ENCODE measurements around the gene ERBIN.

The ERBIN gene

GRCh38 chr5:65978251-65978650 is 51.9 kb downstream of the ERBIN start:
- H3K18ac ChIP-seq (ENCODE audit: low read length) = no peak overlapping the region
- H3K9me3 ChIP-seq (ENCODE audit: insufficient read depth, low read depth, low read length) = no peaks in the 10 kb centered on the region
- no peak overlapping the region for H4K91ac ChIP-seq (ENCODE audit: low read depth, low read length)
- H3K27me3 ChIP-seq (ENCODE audit: insufficient read depth, low read length) = no peaks in the 10 kb centered on the region
- peaks cover 2 to 3% of the 10 kb centered on the region in 2 experiments for H3K36me3 ChIP-seq (ENCODE audit: control insufficient read depth in 1 of 2, insufficient read depth in 2 of 2, low read length in 2 of 2)
- H2BK120ac ChIP-seq (ENCODE audit: insufficient read depth, low read length, poor library complexity) = no peak overlapping the region
- H3K4me3 ChIP-seq (ENCODE audit: low read depth, low read length) = no peak overlapping the region
- no peak overlapping the region for H3K14ac ChIP-seq (ENCODE audit: low read length)
- H3K79me1 ChIP-seq (ENCODE audit: low read length) = no peaks in the 10 kb centered on the region
- H4K12ac ChIP-seq (ENCODE audit: low read depth, low read length) = no peak overlapping the region
- no peak overlapping the region for H2BK5ac ChIP-seq (ENCODE audit: low read depth, low read length, poor library complexity)
- no peak overlapping the region for H3K23ac ChIP-seq (ENCODE audit: low read length)
- DNase-seq = no peak
- no peak overlapping the region for H3K4me2 ChIP-seq (ENCODE audit: low read length)
- H3K79me2 ChIP-seq (ENCODE audit: control insufficient read depth, insufficient read depth, low read length, poor library complexity) = peaks cover 3% of the 10 kb centered on the region
- no peak overlapping the region for H2AK5ac ChIP-seq (ENCODE audit: low read length)
- no peak overlapping the region for H2BK12ac ChIP-seq (ENCODE audit: low read length)
- H2AFZ ChIP-seq (ENCODE audit: insufficient read depth, low read length, poor library complexity) = no peak overlapping the region
- no peak overlapping the region for H3K27ac ChIP-seq (ENCODE audit: low read depth, low read length)
- H4K8ac ChIP-seq (ENCODE audit: low read depth, low read length) = no peak overlapping the region
- H3K9ac ChIP-seq (ENCODE audit: low read length) = no peak overlapping the region
- no peaks in the 10 kb centered on the region for H3K4me1 ChIP-seq (ENCODE audit: control insufficient read depth in 1 of 2, insufficient read depth in 2 of 2, low read length in 2 of 2)
- H3K4ac ChIP-seq (ENCODE audit: low read depth, low read length) = no peak overlapping the region
- WGBS (ENCODE audit: extremely low coverage, insufficient coverage, insufficient read length) = no CpG with 5 or more reads among the region's 3 CpGs

DNA sequence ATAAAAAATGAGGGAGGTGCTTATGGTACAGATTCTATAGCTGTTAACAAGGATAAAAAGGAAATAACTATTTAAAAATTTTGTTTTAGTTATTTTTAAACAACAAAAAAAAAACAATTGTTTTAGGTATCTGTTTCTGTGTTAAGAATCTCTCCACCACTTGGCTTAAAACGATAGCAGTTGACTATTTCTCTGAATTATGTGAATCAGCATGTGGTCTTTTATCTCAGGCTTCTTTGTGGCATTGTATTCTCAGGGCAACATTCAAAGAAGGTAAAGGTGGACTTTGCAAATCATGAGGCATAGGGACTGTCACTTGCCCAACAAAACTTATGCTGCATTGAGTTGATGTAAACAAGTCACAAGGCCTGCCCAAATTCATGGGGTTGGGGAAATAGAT is 55.2 kb downstream of the ERBIN start:
- no peak overlapping the region for H3K4ac ChIP-seq (ENCODE audit: low read depth, low read length)
- no peak overlapping the region for H2BK120ac ChIP-seq (ENCODE audit: insufficient read depth, low read length, poor library complexity)
- H3K79me2 ChIP-seq (ENCODE audit: control insufficient read depth, insufficient read depth, low read length, poor library complexity) = peaks cover 9% of the 10 kb centered on the region
- H3K9ac ChIP-seq (ENCODE audit: low read length) = no peak overlapping the region
- H3K4me3 ChIP-seq (ENCODE audit: low read depth, low read length) = no peak overlapping the region
- H4K8ac ChIP-seq (ENCODE audit: low read depth, low read length) = no peak overlapping the region
- no peak overlapping the region for H2AFZ ChIP-seq (ENCODE audit: insufficient read depth, low read length, poor library complexity)
- H4K12ac ChIP-seq (ENCODE audit: low read depth, low read length) = no peak overlapping the region
- H4K91ac ChIP-seq (ENCODE audit: low read depth, low read length) = no peak overlapping the region
- no peak overlapping the region for H3K23ac ChIP-seq (ENCODE audit: low read length)
- H3K79me1 ChIP-seq (ENCODE audit: low read length) = no peaks in the 10 kb centered on the region
- H3K14ac ChIP-seq (ENCODE audit: low read length) = no peak overlapping the region
- no peak overlapping the region for H3K27ac ChIP-seq (ENCODE audit: low read depth, low read length)
- H3K27me3 ChIP-seq (ENCODE audit: insufficient read depth, low read length) = no peaks in the 10 kb centered on the region
- H3K36me3 ChIP-seq (ENCODE audit: control insufficient read depth in 1 of 2, insufficient read depth in 2 of 2, low read length in 2 of 2) = peaks cover under 1 to 3% of the 10 kb centered on the region in 2 experiments
- H2BK5ac ChIP-seq (ENCODE audit: low read depth, low read length, poor library complexity) = no peak overlapping the region
- WGBS (ENCODE audit: extremely low coverage, insufficient coverage, insufficient read length) = no CpG with 5 or more reads among the region's 1 CpG
- no peak overlapping the region for H2BK12ac ChIP-seq (ENCODE audit: low read length)
- no peak for DNase-seq
- H3K4me1 ChIP-seq (ENCODE audit: control insufficient read depth in 1 of 2, insufficient read depth in 2 of 2, low read length in 2 of 2) = no peaks in the 10 kb centered on the region
- H3K4me2 ChIP-seq (ENCODE audit: low read length) = no peak overlapping the region
- H2AK5ac ChIP-seq (ENCODE audit: low read length) = no peak overlapping the region
- H3K18ac ChIP-seq (ENCODE audit: low read length) = no peak overlapping the region
- no peaks in the 10 kb centered on the region for H3K9me3 ChIP-seq (ENCODE audit: insufficient read depth, low read depth, low read length)

- no peak overlapping the region for H3K14ac ChIP-seq (ENCODE audit: low read length)
- no peak overlapping the region for H3K23ac ChIP-seq (ENCODE audit: low read length)
- DNase-seq = no peak
- H3K18ac ChIP-seq (ENCODE audit: low read length) = no peak overlapping the region
- H3K79me1 ChIP-seq (ENCODE audit: low read length) = no peaks in the 10 kb centered on the region
- no peak overlapping the region for H3K9ac ChIP-seq (ENCODE audit: low read length)
- no peak overlapping the region for H3K4ac ChIP-seq (ENCODE audit: low read depth, low read length)
- H2AFZ ChIP-seq (ENCODE audit: insufficient read depth, low read length, poor library complexity) = no peak overlapping the region
- WGBS (ENCODE audit: extremely low coverage, insufficient coverage, insufficient read length) = no CpG with 5 or more reads among the region's 3 CpGs
- H2BK120ac ChIP-seq (ENCODE audit: insufficient read depth, low read length, poor library complexity) = no peak overlapping the region
- no peak overlapping the region for H2AK5ac ChIP-seq (ENCODE audit: low read length)
- H4K12ac ChIP-seq (ENCODE audit: low read depth, low read length) = no peak overlapping the region
- H4K8ac ChIP-seq (ENCODE audit: low read depth, low read length) = no peak overlapping the region
- no peak overlapping the region for H3K4me3 ChIP-seq (ENCODE audit: low read depth, low read length)
- no peak overlapping the region for H3K27ac ChIP-seq (ENCODE audit: low read depth, low read length)
- H4K91ac ChIP-seq (ENCODE audit: low read depth, low read length) = no peak overlapping the region
- no peak overlapping the region for H2BK12ac ChIP-seq (ENCODE audit: low read length)
- H3K4me2 ChIP-seq (ENCODE audit: low read length) = no peak overlapping the region
- no peaks in the 10 kb centered on the region for H3K4me1 ChIP-seq (ENCODE audit: control insufficient read depth in 1 of 2, insufficient read depth in 2 of 2, low read length in 2 of 2)
- peaks cover 0 to 3% of the 10 kb centered on the region in 2 experiments for H3K36me3 ChIP-seq (ENCODE audit: control insufficient read depth in 1 of 2, insufficient read depth in 2 of 2, low read length in 2 of 2)
- H3K9me3 ChIP-seq (ENCODE audit: insufficient read depth, low read depth, low read length) = no peaks in the 10 kb centered on the region
- no peak overlapping the region for H2BK5ac ChIP-seq (ENCODE audit: low read depth, low read length, poor library complexity)
- no peaks in the 10 kb centered on the region for H3K27me3 ChIP-seq (ENCODE audit: insufficient read depth, low read length)
- peaks cover 9% of the 10 kb centered on the region for H3K79me2 ChIP-seq (ENCODE audit: control insufficient read depth, insufficient read depth, low read length, poor library complexity)
Measured at GRCh38 chr5:65981969-65982619, 55.7 kb downstream of the ERBIN start.

DNA sequence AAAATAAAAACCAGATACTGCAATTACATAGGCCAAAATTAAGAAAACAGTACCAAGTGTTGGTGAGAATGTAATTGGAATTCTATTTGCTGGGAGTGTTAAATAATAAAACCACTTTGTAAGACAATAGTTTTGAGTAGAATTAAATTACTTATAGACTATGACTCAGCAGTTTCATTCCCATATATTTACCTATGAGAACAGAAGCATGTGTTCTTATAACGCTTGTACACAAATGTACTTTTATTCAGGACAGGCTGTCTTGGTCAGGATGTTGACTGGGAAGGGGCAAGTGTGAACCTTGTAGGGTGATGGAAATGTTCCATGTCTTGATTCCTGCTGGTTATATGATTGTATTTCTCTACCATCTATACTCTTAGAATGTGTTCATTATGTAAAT is 56.3 kb downstream of the ERBIN start:
- DNase-seq = no peak
- H2AFZ ChIP-seq (ENCODE audit: insufficient read depth, low read length, poor library complexity) = no peak overlapping the region
- H2BK5ac ChIP-seq (ENCODE audit: low read depth, low read length, poor library complexity) = no peak overlapping the region
- no peaks in the 10 kb centered on the region for H3K9me3 ChIP-seq (ENCODE audit: insufficient read depth, low read depth, low read length)
- H2BK12ac ChIP-seq (ENCODE audit: low read length) = no peak overlapping the region
- no peak overlapping the region for H4K91ac ChIP-seq (ENCODE audit: low read depth, low read length)
- H3K23ac ChIP-seq (ENCODE audit: low read length) = no peak overlapping the region
- H3K14ac ChIP-seq (ENCODE audit: low read length) = no peak overlapping the region
- peaks cover 0 to 3% of the 10 kb centered on the region in 2 experiments for H3K36me3 ChIP-seq (ENCODE audit: control insufficient read depth in 1 of 2, insufficient read depth in 2 of 2, low read length in 2 of 2)
- H3K4ac ChIP-seq (ENCODE audit: low read depth, low read length) = no peak overlapping the region
- no peak overlapping the region for H3K4me3 ChIP-seq (ENCODE audit: low read depth, low read length)
- H3K9ac ChIP-seq (ENCODE audit: low read length) = no peak overlapping the region
- H4K12ac ChIP-seq (ENCODE audit: low read depth, low read length) = no peak overlapping the region
- H3K18ac ChIP-seq (ENCODE audit: low read length) = no peak overlapping the region
- H3K27me3 ChIP-seq (ENCODE audit: insufficient read depth, low read length) = no peaks in the 10 kb centered on the region
- H3K4me1 ChIP-seq (ENCODE audit: control insufficient read depth in 1 of 2, insufficient read depth in 2 of 2, low read length in 2 of 2) = no peaks in the 10 kb centered on the region
- no peak overlapping the region for H2BK120ac ChIP-seq (ENCODE audit: insufficient read depth, low read length, poor library complexity)
- no peaks in the 10 kb centered on the region for H3K79me1 ChIP-seq (ENCODE audit: low read length)
- H4K8ac ChIP-seq (ENCODE audit: low read depth, low read length) = no peak overlapping the region
- H3K79me2 ChIP-seq (ENCODE audit: control insufficient read depth, insufficient read depth, low read length, poor library complexity) = peaks cover 9% of the 10 kb centered on the region
- WGBS (ENCODE audit: extremely low coverage, insufficient coverage, insufficient read length) = no CpG with 5 or more reads among the region's 1 CpG
- H3K27ac ChIP-seq (ENCODE audit: low read depth, low read length) = no peak overlapping the region
- H2AK5ac ChIP-seq (ENCODE audit: low read length) = no peak overlapping the region
- H3K4me2 ChIP-seq (ENCODE audit: low read length) = no peak overlapping the region
